T-cell (primary cell): ENCODE data around the gene CBX4. TPM values are rescaled to one million over a fixed set of nuclear protein-coding genes. Genes with fewer than 3 reads are reported as not detected.

Source experiments
- ATAC-seq, 4 experiments: fragments of 200-7000 bp in 3 of 4; fragments of 150-1000 bp in 1 of 4; cut with Tn5 transposase; replicated peaks in 1 of 4; 1 replicate in 3 of 4; 2 replicates in 1 of 4; pipeline ENCODE4 v1.10.0; 2021; ENCODE audit warnings: moderate library complexity in 3 of 4, mild to moderate bottlenecking in 2 of 4, moderate number of reproducible peaks in 1 of 4
- CTCF ChIA-PET, 2 donors: fragments of 300-600 bp; sonication (Branson Sonifier 250); formaldehyde crosslinking; loops; one replicate each; lab custom pipeline; 2022; ENCODE audit warnings: antibody characterized with exemption in 2 of 2; lab: Charles Lee
- POLR2A ChIA-PET, 2 donors: fragments of 300-600 bp; sonication (Branson Sonifier 250); formaldehyde crosslinking; loops; one replicate each; lab custom pipeline; 2022; ENCODE audit warnings: antibody characterized with exemption in 2 of 2; lab: Charles Lee
- DNase-seq, 35 experiments: peaks; one replicate each; pipeline versions ENCODE4 v3.0.0 to v3.0.0-alpha.2; 2013 to 2023
- H3K27ac ChIP-seq: one replicate; pipeline ENCODE4 v1.5.1; 2013; ENCODE audit warnings: low read length
- H3K27me3 ChIP-seq, 2 experiments: replicated peaks in 1 of 2; 1 replicate in 1 of 2; 2 replicates in 1 of 2; pipeline versions ENCODE4 v1.6.1 to v1.7.0; 2013; ENCODE audit warnings: low read length in 1 of 2, mixed read lengths in 1 of 2; ENCODE audit not compliant: control insufficient read depth in 2 of 2, insufficient read depth in 2 of 2; ENCODE audit errors: extremely low read depth in 1 of 2
- H3K36me3 ChIP-seq, 2 donors: 1 replicate in 1 of 2; 2 replicates in 1 of 2; pipeline versions ENCODE4 v1.6.1 to v1.7.0; 2013; ENCODE audit warnings: low read length in 1 of 2; ENCODE audit not compliant: control insufficient read depth in 2 of 2, insufficient read depth in 1 of 2; ENCODE audit errors: extremely low read depth in 1 of 2
- H3K4me1 ChIP-seq, 2 experiments: 1 replicate in 1 of 2; 2 replicates in 1 of 2; pipeline versions ENCODE4 v1.6.1 to v1.7.0; 2013; ENCODE audit warnings: low read length in 2 of 2, mixed read lengths in 1 of 2; ENCODE audit not compliant: insufficient read depth in 2 of 2, control insufficient read depth in 1 of 2; ENCODE audit errors: extremely low read depth in 1 of 2
- H3K4me3 ChIP-seq, 2 donors: 1 replicate in 1 of 2; 2 replicates in 1 of 2; pipeline versions ENCODE4 v1.5.1 to v1.7.0; 2013; ENCODE audit warnings: mild to moderate bottlenecking in 2 of 2, low read length in 1 of 2, moderate library complexity in 1 of 2; ENCODE audit not compliant: control insufficient read depth in 1 of 2; ENCODE audit errors: extremely low read depth in 1 of 2
- H3K9me3 ChIP-seq: 2 replicates; pipeline ENCODE4 v1.7.0; 2013
- H3K27ac Mint-ChIP-seq, 2 donors: one replicate each; pipeline ENCODE4 v1.8.0; 2020 to 2021; ENCODE audit warnings: mild to moderate bottlenecking in 2 of 2, mixed read lengths in 2 of 2
- H3K27me3 Mint-ChIP-seq, 2 donors: one replicate each; pipeline ENCODE4 v1.8.0; 2021 to 2022; ENCODE audit warnings: mixed read lengths in 2 of 2
- H3K36me3 Mint-ChIP-seq: one replicate; pipeline ENCODE4 v1.8.0; 2021; ENCODE audit warnings: mixed read lengths
- H3K4me1 Mint-ChIP-seq, 3 donors: one replicate each; pipeline ENCODE4 v1.8.0; 2020 to 2022; ENCODE audit warnings: mixed read lengths in 3 of 3, mild to moderate bottlenecking in 1 of 3
- H3K4me3 Mint-ChIP-seq, 3 donors: one replicate each; pipeline ENCODE4 v1.8.0; 2020 to 2022; ENCODE audit warnings: mild to moderate bottlenecking in 3 of 3, mixed read lengths in 3 of 3, moderate library complexity in 3 of 3
- H3K9me3 Mint-ChIP-seq, 3 donors: one replicate each; pipeline ENCODE4 v1.8.0; 2020 to 2022; ENCODE audit warnings: mixed read lengths in 3 of 3
- WGBS: methylation state at CpG from one replicate; pipeline ENCODE4 v1.1.5; 2013; ENCODE audit warnings: missing lambda C conversion rate; ENCODE audit not compliant: insufficient coverage; 5-methylcytosine and 5-hydroxymethylcytosine counted together
- total RNA-seq, 35 experiments: library from RNA in 6 of 35; stranded (reverse) in 6 of 35; fragments of 120-200 nt in 1 of 35; gene quantifications; one replicate each; pipeline versions ENCODE4 v1.2.1 to v1.2.4 and lab custom pipeline; 2013 to 2026

Gene CBX4
- total RNA-seq, 5 donors from 2014 or later (not counting 1 experiment from before 2014, with no cell fraction given): 63.2 to 138 (median 70.2) TPM

- peak overlapping the region; percentile 22 to 46 for H3K27ac Mint-ChIP-seq
- WGBS: 3% methylated on average over 43 of the region's 55 CpGs
- Histone ChIP-seq H3K36me3 (peaks cover 0 to 8% of the 10 kb centered on the region in 2 donors), H3K9me3 (no peaks in the 10 kb centered on the region), H3K4me1 (peaks cover 35 to 74% of the 10 kb centered on the region in 2 experiments), H3K4me3 (peak overlapping the region in 1 of 2 donors; percentile 71), H3K27ac (no peak overlapping the region), H3K27me3 (peaks cover 6 to 65% of the 10 kb centered on the region in 2 experiments)
- peaks cover 4 to 31% of the 10 kb centered on the region in 2 donors for H3K27me3 Mint-ChIP-seq
- peaks cover 18 to 54% (median 34%) of the 10 kb centered on the region in 3 donors for H3K4me1 Mint-ChIP-seq
- H3K36me3 Mint-ChIP-seq: peaks cover 4% of the 10 kb centered on the region
- POLR2A ChIA-PET: no interaction called here
- ATAC-seq (no peak), DNase-seq (peak in 6 of 35 experiments; percentile 27 to 46 (median 36))
- CTCF ChIA-PET: no interaction called here
- peak overlapping the region; percentile 28 to 97 (median 51) for H3K4me3 Mint-ChIP-seq
- H3K9me3 Mint-ChIP-seq: no peaks in the 10 kb centered on the region
Observed at GRCh38 chr17:79841369-79842135, 2.3 kb upstream of the CBX4 start.

- Mint-ChIP-seq H3K36me3 (peaks cover 4% of the 10 kb centered on the region), H3K9me3 (no peaks in the 10 kb centered on the region), H3K27ac (no peak overlapping the region), H3K4me3 (peak overlapping the region; percentile 39 to 97 (median 47)), H3K27me3 (peaks cover 4 to 31% of the 10 kb centered on the region in 2 donors), H3K4me1 (peaks cover 19 to 56% (median 34%) of the 10 kb centered on the region in 3 donors)
- Histone ChIP-seq H3K9me3 (no peaks in the 10 kb centered on the region), H3K36me3 (peaks cover 0 to 14% of the 10 kb centered on the region in 2 donors), H3K4me3 (peak overlapping the region in 1 of 2 donors; percentile 51), H3K27ac (no peak overlapping the region), H3K4me1 (peaks cover 42 to 80% of the 10 kb centered on the region in 2 experiments), H3K27me3 (peaks cover 6 to 60% of the 10 kb centered on the region in 2 experiments)
- DNase-seq (no peak), ATAC-seq (no peak)
- 0% methylated on average over 10 of the region's 19 CpGs for WGBS
- CTCF ChIA-PET: interaction anchor here in 1 of 2 donors (0.5 to 0.6 kb wide), 3 partner anchors 15 to 144 kb away, joined by 3 read pairs; no protein-coding TSS in a partner anchor
- POLR2A ChIA-PET: no interaction called here
Observed at GRCh38 chr17:79840989-79841286, 1.7 kb upstream of the CBX4 start.

GRCh38 chr17:79840269-79840988, 1.2 kb upstream of the CBX4 start:
- Histone ChIP-seq H3K27me3 (peaks cover 6 to 57% of the 10 kb centered on the region in 2 experiments), H3K36me3 (peaks cover 0 to 19% of the 10 kb centered on the region in 2 donors), H3K4me3 (peak overlapping the region; percentile 51 to 52), H3K9me3 (no peaks in the 10 kb centered on the region), H3K4me1 (peaks cover 45 to 85% of the 10 kb centered on the region in 2 experiments), H3K27ac (no peak overlapping the region)
- Mint-ChIP-seq H3K9me3 (no peaks in the 10 kb centered on the region), H3K27ac (no peak overlapping the region), H3K36me3 (peaks cover 4% of the 10 kb centered on the region), H3K4me3 (peak overlapping the region; percentile 39 to 97 (median 47)), H3K4me1 (peaks cover 19 to 57% (median 39%) of the 10 kb centered on the region in 3 donors), H3K27me3 (peaks cover 4 to 31% of the 10 kb centered on the region in 2 donors)
- ChIA-PET CTCF (interaction anchor here (0.5 to 0.7 kb wide), 4 partner anchors 15 to 301 kb away, joined by 3 to 6 read pairs (median 3); no protein-coding TSS in a partner anchor), POLR2A (interaction anchor here in 1 of 2 donors (1.0 kb wide), 1 partner anchor 44 kb away, joined by 3 read pairs; the partner anchor contains the start of gene CBX8)
- peak in 5 of 35 experiments; percentile 35 to 66 (median 38) for DNase-seq
- WGBS: 9% methylated on average over 70 of the region's 74 CpGs
- no peak for ATAC-seq

GRCh38 chr17:79838522-79839274, 542 bp downstream of the CBX4 start:
- Mint-ChIP-seq H3K36me3 (peaks cover 12% of the 10 kb centered on the region), H3K9me3 (no peaks in the 10 kb centered on the region), H3K4me3 (peak overlapping the region; percentile 91 to 97 (median 96)), H3K4me1 (peaks cover 29 to 62% (median 42%) of the 10 kb centered on the region in 3 donors), H3K27ac (peak overlapping the region; percentile 94 to 96), H3K27me3 (peaks cover 4 to 31% of the 10 kb centered on the region in 2 donors)
- 0% methylated on average over 25 of the region's 67 CpGs for WGBS
- ATAC-seq (peak; percentile 23 to 39 (median 28)), DNase-seq (peak in 32 of 35 experiments; percentile 19 to 71 (median 44))
- POLR2A ChIA-PET: interaction anchor here in 1 of 2 donors (0.6 to 0.7 kb wide), 3 partner anchors 10 to 110 kb away, joined by 4 to 9 read pairs (median 5); no protein-coding TSS in a partner anchor
- peaks cover 6 to 42% of the 10 kb centered on the region in 2 experiments for H3K27me3 ChIP-seq
- peak overlapping the region; percentile 97 to 99 for H3K4me3 ChIP-seq
- H3K4me1 ChIP-seq: peaks cover 45 to 85% of the 10 kb centered on the region in 2 experiments
- H3K9me3 ChIP-seq: no peaks in the 10 kb centered on the region
- H3K36me3 ChIP-seq: peaks cover 0 to 36% of the 10 kb centered on the region in 2 donors
- CTCF ChIA-PET: interaction anchor here (0.6 to 0.9 kb wide), 6 partner anchors 28 to 263 kb away, joined by 4 to 8 read pairs (median 4); partner anchors contain the start of genes CBX8 (in 1 of the 2) and GAA (in 1 of the 2)
- peak overlapping the region; percentile 76 for H3K27ac ChIP-seq

GRCh38 chr17:79837888-79838521, 1.2 kb downstream of the CBX4 start:
- peaks cover 39 to 83% of the 10 kb centered on the region in 2 experiments for H3K4me1 ChIP-seq
- peaks cover 4 to 27% of the 10 kb centered on the region in 2 donors for H3K27me3 Mint-ChIP-seq
- peaks cover 16% of the 10 kb centered on the region for H3K36me3 Mint-ChIP-seq
- CTCF ChIA-PET: interaction anchor here in 1 of 2 donors (0.7 kb wide), 1 partner anchor 44 kb away, joined by 3 read pairs; no protein-coding TSS in a partner anchor
- H3K9me3 ChIP-seq: no peaks in the 10 kb centered on the region
- POLR2A ChIA-PET: no interaction called here
- H3K27ac Mint-ChIP-seq: peak overlapping the region; percentile 94 to 96
- H3K9me3 Mint-ChIP-seq: no peaks in the 10 kb centered on the region
- H3K36me3 ChIP-seq: peaks cover 3 to 42% of the 10 kb centered on the region in 2 donors
- peak overlapping the region; percentile 91 to 97 (median 96) for H3K4me3 Mint-ChIP-seq
- peaks cover 32 to 63% (median 41%) of the 10 kb centered on the region in 3 donors for H3K4me1 Mint-ChIP-seq
- peak overlapping the region; percentile 76 for H3K27ac ChIP-seq
- peak in 30 of 35 experiments; percentile 18 to 71 (median 44) for DNase-seq
- peak overlapping the region; percentile 97 to 99 for H3K4me3 ChIP-seq
- H3K27me3 ChIP-seq: peaks cover 6 to 35% of the 10 kb centered on the region in 2 experiments
- WGBS: 0% methylated on average over 8 of the region's 30 CpGs
- ATAC-seq: peak in 3 of 4 experiments; percentile 7 to 16 (median 13)
